ENCODE results near the gene NR2F1.

DNA sequence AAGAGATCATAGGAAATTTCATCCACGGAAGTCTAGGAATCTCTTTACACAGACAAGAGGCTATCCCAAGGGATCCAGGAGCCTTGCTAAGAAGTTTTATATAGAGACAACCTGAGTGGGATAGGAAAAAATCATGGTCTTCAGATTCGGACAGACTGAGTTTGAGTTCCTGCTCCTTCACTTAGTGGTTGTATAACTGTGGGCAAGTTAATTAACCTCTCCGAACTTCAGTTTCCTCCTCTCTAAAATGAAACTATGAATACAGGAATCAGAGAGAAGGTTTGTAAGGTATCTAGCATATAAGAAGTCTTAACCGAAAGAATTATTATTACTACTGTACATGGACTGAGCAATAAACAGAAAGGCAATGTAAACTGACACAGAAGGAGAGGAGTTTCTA lies 37.1 kb upstream of the NR2F1 start:
- no peak for TF ChIP-seq CTCF (conservative IDR thresholded peaks at IDR 0.05 in 1 of 2, IDR thresholded peaks at IDR 0.05 in 1 of 2; ENCODE audit: low read depth in 1 of 2, low read length in 2 of 2)
- TF ChIP-seq EZH2 (IDR thresholded peaks at IDR 0.05; ENCODE audit: low read length, missing control alignments), result no peak

Measured in fibroblast of lung (primary cell).